GM19351 (cell line): ENCODE data around the gene KRI1.
A peak's percentile ranks its signal among the peaks of the same experiment; 100 is the strongest.

Experiments used
- ATAC-seq: cut with Tn5 transposase; IDR thresholded peaks from one replicate; pipeline ENCODE4 v1.9.1; 2021; ENCODE audit warnings: mild to moderate bottlenecking, moderate library complexity; ENCODE audit not compliant: unreplicated experiment

KRI1 gene

GRCh38 chr19:10565567-10566407 lies at the start of gene KRI1:
Gene KRI1 (minus strand): TSS chr19:10566010. CDS start chr19:10565999, 11 bp downstream.
- ATAC-seq: peak; percentile 35

- no peak for ATAC-seq
Measured at GRCh38 chr19:10612499-10613119, 46.8 kb upstream of the KRI1 start.

GRCh38 chr19:10611907-10612306 lies 46.1 kb upstream of the KRI1 start:
- no peak for ATAC-seq

- ATAC-seq: no peak
Measured at GRCh38 chr19:10604460-10604980, 38.7 kb upstream of the KRI1 start.

- ATAC-seq: no peak
Measured at GRCh38 chr19:10603873-10604459, 38.2 kb upstream of the KRI1 start.

- no peak for ATAC-seq
Measured at GRCh38 chr19:10603084-10603872, 37.5 kb upstream of the KRI1 start.

GRCh38 chr19:10602330-10603083 lies 36.7 kb upstream of the KRI1 start:
- ATAC-seq: peak; percentile 60

GRCh38 chr19:10601999-10602329 lies 36.2 kb upstream of the KRI1 start:
- ATAC-seq: no peak

GRCh38 chr19:10600149-10600548 lies 34.3 kb upstream of the KRI1 start:
- no peak for ATAC-seq

- ATAC-seq: no peak
Measured at GRCh38 chr19:10593820-10594637, 28.2 kb upstream of the KRI1 start.

GRCh38 chr19:10593148-10593547 lies 27.3 kb upstream of the KRI1 start:
- ATAC-seq: no peak

- no peak for ATAC-seq
Measured at GRCh38 chr19:10587839-10588150, 22.0 kb upstream of the KRI1 start.

- ATAC-seq: no peak
Measured at GRCh38 chr19:10587022-10587838, 21.4 kb upstream of the KRI1 start, which contains the start of gene AP1M2. Gene AP1M2 (minus strand): TSS chr19:10587312. CDS start chr19:10587231, 81 bp downstream.

- ATAC-seq: no peak
Measured at GRCh38 chr19:10586396-10586795, 20.6 kb upstream of the KRI1 start.

- no peak for ATAC-seq
Measured at GRCh38 chr19:10583036-10583776, 17.4 kb upstream of the KRI1 start.

GRCh38 chr19:10582091-10582490 lies 16.3 kb upstream of the KRI1 start:
- no peak for ATAC-seq

GRCh38 chr19:10580979-10581631 lies 15.3 kb upstream of the KRI1 start:
- ATAC-seq: no peak

GRCh38 chr19:10577951-10578350 lies 12.1 kb upstream of the KRI1 start:
- no peak for ATAC-seq
